ENCODE results near the gene KCNQ1.

GRCh38 chr11:2762031-2762380 lies 317.2 kb downstream of the KCNQ1 start:
- no peak for TF ChIP-seq CTCF (IDR thresholded peaks at IDR 0.05; ENCODE audit: extremely low read depth in 1 of 2, insufficient read depth in 1 of 2, low read depth in 1 of 2, low read length in 2 of 2)
- TF ChIP-seq POLR2A (IDR thresholded peaks at IDR 0.05; ENCODE audit: low read depth, low read length) = no peak
- no peak for TF ChIP-seq POLR2AphosphoS5 (IDR thresholded peaks at IDR 0.05; ENCODE audit: insufficient read depth, low read depth, low read length)
- no peak for TF ChIP-seq EZH2 (IDR thresholded peaks at IDR 0.05; ENCODE audit: borderline replicate concordance, low read depth, low read length, severe bottlenecking)
- no peak for TF ChIP-seq MAX (IDR thresholded peaks at IDR 0.05; ENCODE audit: insufficient read depth, insufficient read length)
- no peak for TF ChIP-seq JUN (IDR thresholded peaks at IDR 0.05; ENCODE audit: borderline replicate concordance, insufficient read depth, insufficient read length, low read depth)
- TF ChIP-seq MYC (IDR thresholded peaks at IDR 0.05; ENCODE audit: low read depth, low read length) = no peak
- no peak for TF ChIP-seq GATA2 (IDR thresholded peaks at IDR 0.05; ENCODE audit: insufficient read depth, insufficient read length, low read depth, low read length)
- no peak for TF ChIP-seq FOS (IDR thresholded peaks at IDR 0.05; ENCODE audit: borderline replicate concordance, insufficient read depth, low read length)
